ENCODE results near the gene APBA3.

DNA sequence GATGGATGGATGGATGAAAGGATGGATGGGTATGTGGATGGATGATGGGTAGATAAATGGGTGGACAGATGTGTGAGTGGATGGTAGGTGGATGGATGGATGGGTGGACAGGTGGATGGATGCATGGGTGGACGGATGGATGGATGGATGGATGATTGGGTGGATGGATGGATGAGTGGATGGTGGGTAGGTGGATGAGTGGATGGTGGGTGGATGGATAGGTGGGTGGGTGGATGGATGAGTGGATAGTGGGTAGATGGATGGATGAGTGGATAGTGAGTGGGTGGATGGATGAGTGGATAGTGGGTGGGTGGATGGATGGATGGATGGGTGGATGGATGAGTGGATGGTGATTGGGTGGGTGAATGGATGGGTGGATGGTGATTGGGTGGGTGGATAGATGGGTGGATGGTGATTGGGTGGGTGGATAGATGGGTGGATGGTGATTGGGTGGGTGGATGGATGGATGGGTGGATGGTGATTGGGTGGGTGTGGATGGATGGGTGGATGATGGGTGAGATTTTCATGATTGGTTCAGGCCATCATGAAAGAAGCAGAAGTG, 15.1 kb upstream of the APBA3 start:
- TF ChIP-seq, protein P1, sequence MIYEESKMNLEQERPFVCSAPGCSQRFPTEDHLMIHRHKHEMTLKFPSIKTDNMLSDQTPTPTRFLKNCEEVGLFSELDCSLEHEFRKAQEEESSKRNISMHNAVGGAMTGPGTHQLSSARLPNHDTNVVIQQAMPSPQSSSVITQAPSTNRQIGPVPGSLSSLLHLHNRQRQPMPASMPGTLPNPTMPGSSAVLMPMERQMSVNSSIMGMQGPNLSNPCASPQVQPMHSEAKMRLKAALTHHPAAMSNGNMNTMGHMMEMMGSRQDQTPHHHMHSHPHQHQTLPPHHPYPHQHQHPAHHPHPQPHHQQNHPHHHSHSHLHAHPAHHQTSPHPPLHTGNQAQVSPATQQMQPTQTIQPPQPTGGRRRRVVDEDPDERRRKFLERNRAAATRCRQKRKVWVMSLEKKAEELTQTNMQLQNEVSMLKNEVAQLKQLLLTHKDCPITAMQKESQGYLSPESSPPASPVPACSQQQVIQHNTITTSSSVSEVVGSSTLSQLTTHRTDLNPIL (CRISPR knock-in tag; IDR thresholded peaks at IDR 0.05; ENCODE audit: low read depth), result no peak
- TF ChIP-seq ESRRG (CRISPR knock-in tag; IDR thresholded peaks at IDR 0.05) (no peak), ZFP30 (CRISPR knock-in tag; IDR thresholded peaks at IDR 0.05) (no peak), ZNF70 (CRISPR knock-in tag; IDR thresholded peaks at IDR 0.05) (no peak), RARB (CRISPR knock-in tag; IDR thresholded peaks at IDR 0.05) (no peak)
- TF ChIP-seq, protein P2, sequence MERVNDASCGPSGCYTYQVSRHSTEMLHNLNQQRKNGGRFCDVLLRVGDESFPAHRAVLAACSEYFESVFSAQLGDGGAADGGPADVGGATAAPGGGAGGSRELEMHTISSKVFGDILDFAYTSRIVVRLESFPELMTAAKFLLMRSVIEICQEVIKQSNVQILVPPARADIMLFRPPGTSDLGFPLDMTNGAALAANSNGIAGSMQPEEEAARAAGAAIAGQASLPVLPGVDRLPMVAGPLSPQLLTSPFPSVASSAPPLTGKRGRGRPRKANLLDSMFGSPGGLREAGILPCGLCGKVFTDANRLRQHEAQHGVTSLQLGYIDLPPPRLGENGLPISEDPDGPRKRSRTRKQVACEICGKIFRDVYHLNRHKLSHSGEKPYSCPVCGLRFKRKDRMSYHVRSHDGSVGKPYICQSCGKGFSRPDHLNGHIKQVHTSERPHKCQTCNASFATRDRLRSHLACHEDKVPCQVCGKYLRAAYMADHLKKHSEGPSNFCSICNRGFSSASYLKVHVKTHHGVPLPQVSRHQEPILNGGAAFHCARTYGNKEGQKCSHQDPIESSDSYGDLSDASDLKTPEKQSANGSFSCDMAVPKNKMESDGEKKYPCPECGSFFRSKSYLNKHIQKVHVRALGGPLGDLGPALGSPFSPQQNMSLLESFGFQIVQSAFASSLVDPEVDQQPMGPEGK (CRISPR knock-in tag; IDR thresholded peaks at IDR 0.05; ENCODE audit: borderline replicate concordance), result no peak

All from SK-N-SH treated with all-trans-retinoic acid at 6 μM for 48 hours (cell line).